ENCODE measurements around the gene INPP4A.

GRCh38 chr2:98555696-98556095 lies 111.0 kb downstream of the INPP4A start:
- TF ChIP-seq CTCF (IDR thresholded peaks at IDR 0.05) (no peak), POLR2A (IDR thresholded peaks at IDR 0.05) (no peak)
